HG03025 (cell line): ENCODE results near the gene DHRS3.

ENCODE experiments used
- ATAC-seq: cut with Tn5 transposase; IDR thresholded peaks from one replicate; pipeline ENCODE4 v1.9.1; 2021; ENCODE audit warnings: mild to moderate bottlenecking, moderate library complexity; ENCODE audit not compliant: unreplicated experiment, low FRiP score

The DHRS3 gene

GRCh38 chr1:12556368-12556930 is 61.6 kb downstream of the DHRS3 start:
- no peak for ATAC-seq

- no peak for ATAC-seq
Observed at GRCh38 chr1:12555411-12556367, 62.3 kb downstream of the DHRS3 start.

GRCh38 chr1:12554521-12555305 is 63.3 kb downstream of the DHRS3 start:
- ATAC-seq, result no peak

GRCh38 chr1:12553963-12554362 is 64.0 kb downstream of the DHRS3 start:
- no peak for ATAC-seq

- no peak for ATAC-seq
Observed at GRCh38 chr1:12552951-12553921, 64.8 kb downstream of the DHRS3 start.

- no peak for ATAC-seq
Observed at GRCh38 chr1:12552111-12552888, 65.7 kb downstream of the DHRS3 start.

GRCh38 chr1:12551584-12551983 is 66.4 kb downstream of the DHRS3 start:
- ATAC-seq, result no peak

- no peak for ATAC-seq
Observed at GRCh38 chr1:12549460-12550349, 68.3 kb downstream of the DHRS3 start.

- no peak for ATAC-seq
Observed at GRCh38 chr1:12548973-12549459, 69.0 kb downstream of the DHRS3 start.

- no peak for ATAC-seq
Observed at GRCh38 chr1:12548279-12548972, 69.6 kb downstream of the DHRS3 start.

GRCh38 chr1:12547586-12548225 is 70.3 kb downstream of the DHRS3 start:
- no peak for ATAC-seq

- no peak for ATAC-seq
Observed at GRCh38 chr1:12546771-12547585, 71.0 kb downstream of the DHRS3 start.

- no peak for ATAC-seq
Observed at GRCh38 chr1:12544992-12545391, 73.0 kb downstream of the DHRS3 start.

GRCh38 chr1:12544357-12544756 is 73.7 kb downstream of the DHRS3 start:
- ATAC-seq, result no peak

- no peak for ATAC-seq
Observed at GRCh38 chr1:12543740-12544154, 74.3 kb downstream of the DHRS3 start.
